ENCODE measurements around the gene BACH2.
"Not testable (repeated sequence)": the region's sequence is repeated elsewhere in the genome, so short reads cannot be mapped to it uniquely, and the experiment has no call there.

Gene BACH2

DNA sequence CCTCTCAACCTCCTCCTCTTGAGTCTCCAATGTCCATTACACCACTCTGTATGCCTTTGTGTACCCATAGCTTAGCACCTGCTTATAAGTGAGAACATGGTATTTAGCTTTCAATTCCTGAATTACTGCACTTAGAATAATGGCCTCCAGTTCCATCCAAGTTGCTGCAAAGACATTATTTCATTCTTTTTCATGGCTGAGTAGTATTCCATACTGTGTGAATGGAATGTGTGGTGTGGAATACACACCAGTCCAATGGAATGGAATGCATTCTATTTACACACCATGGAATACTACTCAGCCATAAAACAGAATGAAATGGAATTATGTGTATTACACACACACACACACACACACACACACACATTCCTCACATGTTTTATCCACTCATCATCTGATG lies 116.1 kb downstream of the BACH2 start:
- DNase-seq = no peak

DNA sequence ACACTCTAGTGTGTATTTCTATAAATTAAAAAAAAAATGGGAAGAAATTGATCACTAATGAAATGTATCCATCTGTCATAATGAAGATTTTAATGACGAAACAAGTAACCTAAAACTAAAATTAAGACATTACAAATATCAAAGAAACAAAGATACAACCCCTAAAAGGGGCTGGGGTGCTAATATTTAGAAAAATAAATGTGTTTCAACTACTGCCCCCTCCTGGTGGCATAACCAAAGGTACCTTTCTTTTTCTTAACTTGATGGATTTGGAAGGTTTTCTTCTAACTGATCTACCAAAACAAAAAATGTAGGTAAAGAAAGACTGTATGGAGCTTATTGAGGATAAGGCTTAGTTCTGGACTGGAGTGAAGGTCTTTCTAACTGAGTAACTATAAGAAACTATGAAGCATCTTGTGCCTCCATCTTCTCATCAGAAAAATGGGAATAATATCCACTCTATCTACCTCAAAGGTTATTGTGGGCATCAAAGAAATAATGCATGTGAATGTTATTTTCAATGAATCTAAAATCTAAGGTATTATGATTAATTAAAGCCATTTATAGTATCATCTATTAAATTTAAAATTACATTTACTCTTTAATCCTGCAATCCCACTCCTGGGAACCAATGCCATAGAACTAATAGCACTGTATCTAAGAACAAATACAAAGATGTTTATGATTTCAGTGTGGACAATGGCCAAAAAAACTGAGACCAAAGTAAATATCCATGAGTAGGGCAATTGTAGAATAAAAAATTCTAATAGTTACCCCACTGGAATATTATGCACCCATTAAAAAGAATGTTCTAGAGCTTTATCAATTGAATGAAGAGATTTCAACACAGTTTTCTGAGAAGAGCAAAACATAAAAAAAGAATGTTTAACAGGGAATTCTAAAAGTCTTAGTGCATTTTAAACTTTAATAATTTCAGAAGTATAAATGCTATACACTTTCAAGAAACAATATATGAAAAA lies 117.2 kb downstream of the BACH2 start:
- no peak for DNase-seq

DNA sequence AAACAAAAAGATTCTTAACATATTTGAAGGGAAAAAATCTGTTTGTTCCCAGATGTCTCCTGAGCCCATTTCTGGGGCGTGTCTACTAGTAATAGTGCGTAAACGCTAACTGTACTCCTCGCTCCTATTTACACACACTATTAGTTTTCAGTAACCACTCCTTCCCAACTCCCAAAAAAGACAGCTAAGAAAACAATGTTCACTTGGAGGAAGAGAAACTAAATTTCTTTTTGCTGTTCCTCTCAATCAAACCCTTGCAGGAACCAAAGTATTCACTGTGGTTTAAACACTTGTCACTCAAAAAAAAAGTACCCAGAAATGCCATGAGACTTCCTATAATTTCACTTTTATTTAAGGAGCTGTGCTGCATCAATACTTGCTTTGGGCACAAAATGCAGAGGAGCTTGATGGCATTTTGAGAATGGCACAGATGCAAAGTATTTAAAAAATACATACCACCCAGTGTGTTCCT lies 118.2 kb downstream of the BACH2 start:
- no peak for DNase-seq

DNA sequence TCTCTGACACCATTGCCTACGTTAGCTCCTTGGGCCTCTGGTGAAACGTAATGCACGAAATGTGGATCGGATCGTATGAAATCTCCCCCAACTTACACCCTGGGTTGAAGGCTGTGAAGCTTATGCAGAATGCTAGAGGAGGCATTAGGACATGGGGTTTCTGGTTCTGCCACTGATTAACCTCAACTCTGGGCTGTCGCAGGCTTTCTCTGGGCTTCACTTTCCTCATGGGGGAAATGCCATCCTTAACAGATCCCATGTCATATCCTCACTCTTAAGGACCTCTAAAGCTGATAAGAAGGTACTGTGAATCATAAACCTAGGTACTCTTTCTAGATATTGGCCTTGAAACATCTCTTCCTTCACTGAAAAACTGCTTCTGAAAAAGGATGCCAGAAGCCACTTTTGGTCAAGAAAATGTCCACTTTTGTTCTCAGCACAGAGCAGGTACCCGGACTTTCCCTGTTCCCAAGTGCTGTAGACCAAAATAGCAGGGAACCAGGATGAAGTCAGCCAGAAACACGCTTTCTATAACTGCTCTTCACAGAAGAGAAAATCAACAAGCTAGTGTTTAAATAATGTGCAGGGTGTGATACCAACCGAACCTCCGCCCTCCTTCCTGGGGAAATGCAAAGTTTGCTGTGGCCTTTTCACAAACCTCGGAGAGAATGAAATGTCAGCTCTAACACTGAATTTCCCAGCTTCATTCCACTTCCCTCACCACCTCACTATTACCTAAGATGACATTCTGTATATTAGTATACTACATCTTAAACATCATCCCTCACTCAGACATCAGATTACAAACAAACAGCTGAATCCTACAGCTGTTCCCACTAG lies 118.9 kb downstream of the BACH2 start:
- no peak for DNase-seq

DNA sequence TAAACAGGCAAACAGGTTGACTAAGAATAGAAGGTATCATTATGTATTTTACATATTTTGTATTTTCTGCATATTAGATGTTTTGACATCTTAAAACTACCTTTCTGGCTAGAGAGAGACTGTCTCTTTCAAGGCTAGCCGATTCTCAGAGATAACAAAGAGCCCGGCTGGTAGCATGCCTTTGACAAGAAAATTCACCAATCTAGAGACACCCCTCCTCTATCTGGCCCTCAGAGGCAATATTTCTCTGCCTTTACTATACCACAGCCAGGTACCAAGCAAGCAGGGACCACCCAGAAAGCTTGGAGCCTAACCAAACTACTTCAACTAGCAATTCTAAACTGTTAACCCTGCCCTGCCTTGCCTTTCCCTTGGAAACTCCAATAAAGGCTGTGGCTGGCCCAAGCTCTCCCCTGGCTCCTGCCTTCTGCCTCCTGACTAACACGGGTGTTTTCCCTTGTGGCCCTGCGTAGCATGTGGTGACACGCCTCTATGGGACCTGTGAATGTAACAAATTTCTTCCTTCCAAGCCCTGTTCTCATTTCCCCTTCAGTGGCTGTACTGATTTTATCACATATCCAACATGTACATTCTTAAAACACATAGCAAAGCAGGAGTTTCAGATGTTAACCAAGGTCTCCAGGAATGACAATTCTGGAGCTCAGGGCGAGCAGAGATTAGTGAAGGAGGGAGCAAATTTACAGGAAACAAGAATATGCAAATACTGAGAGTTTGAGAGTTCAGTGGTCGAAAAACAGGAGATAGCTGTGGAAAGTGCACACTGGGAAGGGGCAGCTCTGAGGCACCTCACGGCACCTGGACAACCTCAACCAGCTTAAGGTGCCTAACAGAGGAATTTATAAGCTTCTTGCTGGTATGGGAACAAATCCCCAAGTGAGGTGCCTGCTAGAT lies 120.8 kb downstream of the BACH2 start:
- no peak for DNase-seq

DNA sequence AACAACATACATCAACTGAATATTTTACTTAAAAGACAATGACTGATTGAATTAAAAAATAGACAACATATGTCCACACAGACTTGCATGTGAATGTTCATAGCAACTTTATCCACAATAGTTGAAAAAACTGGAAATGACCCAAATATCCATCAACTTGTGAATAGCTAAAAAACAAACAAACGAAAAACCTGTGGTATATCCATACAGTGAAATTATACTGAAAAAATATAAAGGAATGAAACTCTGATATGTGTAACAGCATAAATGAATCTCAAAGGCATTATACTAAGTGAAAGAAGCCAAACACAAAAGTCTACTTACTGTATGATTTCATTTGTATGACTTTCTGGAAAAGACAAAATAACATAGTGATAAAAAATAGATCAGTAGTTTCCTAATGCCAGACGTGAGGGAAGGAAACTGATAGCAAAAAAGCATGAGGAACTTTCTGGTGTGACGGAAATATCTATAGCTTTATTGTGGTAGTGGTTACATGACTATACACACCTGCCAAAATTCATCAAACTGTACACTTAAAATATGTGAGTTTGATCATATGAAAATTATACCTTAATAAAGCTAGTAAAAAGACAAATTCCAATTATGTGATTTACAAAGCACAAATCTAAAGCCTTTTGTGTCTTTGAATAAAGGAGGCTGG lies 123.2 kb downstream of the BACH2 start:
- DNase-seq = no peak

DNA sequence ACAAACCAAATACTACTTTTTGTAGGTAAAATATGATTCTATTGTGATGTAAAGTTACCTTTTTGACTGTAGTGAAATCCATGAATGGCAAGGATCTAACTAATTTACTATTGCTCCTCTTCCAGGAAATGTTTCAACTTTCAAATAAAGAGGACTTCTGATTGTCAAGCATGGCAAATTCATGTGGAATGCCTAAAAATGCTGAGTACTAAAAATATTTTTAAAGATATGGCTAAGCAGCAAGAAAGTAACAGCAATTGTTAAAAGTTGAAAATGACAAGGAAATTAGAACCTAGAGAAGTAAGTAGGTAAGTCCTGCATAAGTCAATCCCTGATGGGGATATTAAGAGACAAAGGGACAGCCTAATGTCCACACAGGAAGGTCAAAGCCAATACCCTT lies 126.0 kb downstream of the BACH2 start:
- DNase-seq = no peak

DNA sequence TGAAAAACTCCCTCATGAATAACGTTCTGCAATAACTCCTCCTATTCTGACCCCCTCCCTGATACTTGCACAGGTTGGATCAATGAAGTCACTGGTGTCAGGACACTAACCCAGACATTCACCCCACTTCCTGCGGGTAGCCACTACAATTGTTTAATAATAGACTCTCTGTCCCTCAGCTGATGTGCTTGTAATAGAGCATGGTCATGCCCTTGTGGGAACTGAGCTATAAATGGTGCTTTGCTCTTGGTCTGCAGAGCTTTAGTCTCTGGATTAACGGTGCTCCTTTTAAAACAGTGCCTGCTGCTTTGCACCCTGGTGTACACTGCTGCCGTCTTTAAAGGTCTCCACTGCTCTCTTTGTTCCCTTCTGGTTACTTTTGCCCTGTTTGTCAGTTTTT lies 127.3 kb downstream of the BACH2 start:
- no peak for DNase-seq

DNA sequence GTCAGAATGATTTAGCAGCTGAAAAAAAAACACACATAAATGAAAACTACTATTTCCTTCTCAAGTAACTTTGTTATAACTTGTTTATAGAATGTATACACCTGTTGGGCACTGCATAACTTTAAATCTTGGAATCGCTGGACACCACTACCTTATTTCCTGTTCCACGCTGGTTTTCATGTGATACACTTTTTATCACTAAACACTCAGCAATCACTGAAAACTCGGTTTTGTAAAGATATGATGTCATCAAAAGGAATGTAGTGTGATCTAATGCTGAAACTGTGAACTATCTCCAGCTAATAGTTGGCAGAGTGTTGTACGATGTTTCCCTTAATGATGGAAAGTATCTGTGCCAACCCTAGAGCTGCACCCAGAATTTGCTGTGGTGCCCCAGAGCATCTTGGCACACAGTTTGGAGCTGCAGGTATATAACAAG lies 127.9 kb downstream of the BACH2 start:
- DNase-seq = no peak

DNA sequence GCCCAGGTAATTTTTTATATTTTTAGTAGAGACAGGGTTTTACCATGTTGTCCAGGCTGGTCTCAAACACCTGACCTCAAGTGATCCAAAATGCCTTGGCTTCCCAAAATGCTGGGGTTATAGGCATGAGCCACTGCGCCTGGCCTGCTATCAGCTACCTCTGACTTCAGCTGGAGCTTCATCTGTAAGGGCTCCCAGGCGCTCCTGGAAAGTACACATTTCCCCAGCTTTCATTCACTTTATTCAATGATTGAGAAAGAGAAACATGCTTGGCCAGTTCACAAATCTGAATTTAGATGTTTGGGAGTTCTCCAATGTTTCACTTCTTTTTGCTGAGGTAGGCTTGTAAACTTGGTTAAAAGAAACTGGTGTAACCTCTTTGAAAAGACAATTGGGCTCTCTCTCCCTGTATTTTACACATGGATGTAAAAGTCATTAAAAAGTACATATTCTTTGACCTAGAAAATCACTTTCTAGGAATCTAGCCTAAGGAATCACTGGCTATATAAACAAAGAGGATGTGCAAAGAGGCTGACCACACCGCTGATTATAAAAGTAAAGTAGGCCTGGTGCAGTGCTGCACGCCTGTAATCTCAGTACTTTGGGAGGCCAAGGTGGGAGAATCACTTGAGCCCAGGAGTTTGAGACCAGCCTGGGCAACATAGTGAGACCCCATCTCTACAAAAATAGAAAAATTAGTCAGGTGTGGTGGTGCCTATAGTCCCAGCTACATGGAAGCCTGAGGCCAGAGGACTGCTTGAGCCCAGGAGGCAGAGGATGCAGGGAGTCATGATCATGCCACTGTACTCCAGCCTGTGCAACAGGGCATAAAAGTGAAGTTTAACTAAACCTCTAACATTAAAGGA lies 128.9 kb downstream of the BACH2 start:
- no peak for DNase-seq

DNA sequence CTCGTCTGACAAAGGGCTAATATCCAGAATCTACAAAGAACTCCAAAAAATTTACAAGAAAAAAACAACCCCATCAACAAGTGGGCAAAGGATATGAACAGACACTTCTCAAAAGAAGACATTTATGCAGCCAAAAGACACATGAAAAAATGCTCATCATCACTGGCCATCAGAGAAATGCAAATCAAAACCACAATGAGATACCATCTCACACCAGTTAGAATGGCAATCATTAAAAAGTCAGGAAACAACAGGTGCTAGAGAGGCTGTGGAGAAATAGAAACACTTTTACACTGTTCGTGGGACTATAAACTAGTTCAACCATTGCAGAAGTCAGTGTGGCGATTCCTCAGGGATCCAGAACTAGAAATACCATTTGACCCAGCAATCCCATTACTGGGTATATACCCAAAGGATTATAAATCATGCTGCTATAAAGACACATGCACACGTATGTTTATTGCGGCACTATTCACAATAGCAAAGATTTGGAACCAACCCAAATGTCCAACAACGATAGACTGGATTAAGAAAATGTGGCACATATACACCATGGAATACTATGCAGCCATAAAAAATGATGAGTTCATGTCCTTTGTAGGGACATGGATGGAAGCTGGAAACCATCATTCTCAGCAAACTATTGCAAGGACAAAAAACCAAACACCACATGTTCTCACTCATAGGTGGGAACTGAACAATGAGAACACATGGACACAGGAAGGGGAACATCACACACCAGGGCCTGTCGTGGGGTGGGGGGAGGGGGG lies 130.3 kb downstream of the BACH2 start:
- not testable (repeated sequence) for DNase-seq

DNA sequence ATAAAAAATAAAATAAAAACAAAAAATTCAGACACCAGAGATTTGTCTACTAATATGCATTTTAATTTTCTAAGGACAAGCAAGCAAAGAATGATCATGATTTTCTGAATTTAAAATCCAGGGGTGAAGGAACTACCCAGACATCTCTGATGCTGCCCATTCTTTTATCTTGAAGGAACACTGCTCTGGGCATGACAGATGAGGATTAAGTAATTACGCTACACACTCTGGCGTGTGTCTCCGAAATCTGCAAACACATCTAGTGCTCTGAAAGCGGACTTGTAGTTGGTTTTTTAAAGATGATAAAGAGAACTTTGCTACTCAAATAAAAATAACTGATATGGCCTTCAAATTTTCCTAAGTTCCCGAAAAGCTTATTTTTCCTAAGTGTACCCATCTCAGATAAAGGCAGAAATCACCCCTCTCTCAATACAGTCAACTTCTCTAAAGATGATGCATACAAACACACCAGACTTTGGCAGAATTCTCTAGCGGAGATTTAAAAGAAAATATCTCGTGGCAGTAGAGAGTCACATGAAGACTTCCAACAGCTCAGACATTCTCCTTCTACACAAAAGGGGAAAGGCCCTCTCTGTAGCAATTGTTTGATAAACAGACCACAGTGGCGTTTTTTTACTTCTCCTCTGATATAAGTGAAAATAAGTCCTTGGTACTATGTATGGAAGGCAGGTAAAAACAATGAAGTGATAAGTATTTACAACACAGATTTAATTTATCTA lies 133.8 kb downstream of the BACH2 start:
- DNase-seq = no peak

DNA sequence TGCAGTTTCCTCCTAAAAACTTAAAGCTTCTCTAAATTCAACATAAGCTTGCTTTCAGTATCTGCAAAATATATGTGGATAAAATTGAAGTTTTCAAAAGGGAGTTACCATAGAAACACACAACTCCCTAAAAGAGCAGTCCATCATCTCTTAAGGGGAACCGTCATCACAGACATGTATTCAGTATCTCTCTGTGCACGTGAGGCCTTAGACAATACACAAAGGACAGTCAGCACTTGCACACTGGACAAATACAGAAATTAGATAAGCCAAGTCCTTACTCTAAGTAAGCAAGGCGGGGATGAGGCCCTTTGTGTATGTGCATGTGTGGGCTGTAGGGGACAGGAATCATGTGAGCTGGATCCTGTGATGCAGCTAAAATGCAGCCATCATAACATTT lies 136.6 kb downstream of the BACH2 start:
- no peak for DNase-seq

DNA sequence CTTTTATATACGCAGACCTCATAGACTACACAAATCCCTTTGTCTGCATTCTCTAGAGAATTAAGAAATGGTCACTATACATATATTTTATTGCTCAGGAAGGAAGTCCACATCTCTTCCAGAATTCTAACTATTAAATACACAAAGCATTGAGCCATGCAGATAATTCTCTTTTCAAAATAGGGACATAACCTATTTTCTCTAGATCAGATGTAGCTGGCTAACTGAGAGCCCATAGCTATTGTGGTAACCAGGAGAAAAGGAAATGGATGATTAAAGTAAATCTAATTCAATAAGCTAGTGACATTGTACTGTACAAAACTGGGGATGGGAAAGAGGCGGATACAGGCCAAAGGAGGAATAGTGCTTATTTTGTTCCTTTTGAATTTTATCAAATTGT lies 137.2 kb downstream of the BACH2 start:
- no peak for DNase-seq

DNA sequence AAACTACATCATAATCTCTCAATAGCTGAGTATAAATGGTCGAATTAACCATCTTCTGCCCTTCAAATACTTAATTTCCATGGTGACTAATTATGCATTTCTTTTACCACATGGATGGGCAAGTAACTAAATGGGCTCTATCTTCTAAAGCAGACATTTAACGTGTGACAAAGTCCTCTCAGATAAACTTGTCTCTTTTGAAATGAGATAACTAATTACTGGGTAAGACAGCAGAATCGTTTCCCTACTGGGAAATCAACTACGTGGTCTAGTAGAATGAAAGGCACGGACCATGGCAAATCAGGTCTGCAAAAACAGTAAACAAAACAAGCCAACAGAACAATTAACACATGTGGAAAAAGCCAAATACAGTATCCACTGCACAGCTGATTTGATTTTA lies 137.7 kb downstream of the BACH2 start:
- no peak for DNase-seq

DNA sequence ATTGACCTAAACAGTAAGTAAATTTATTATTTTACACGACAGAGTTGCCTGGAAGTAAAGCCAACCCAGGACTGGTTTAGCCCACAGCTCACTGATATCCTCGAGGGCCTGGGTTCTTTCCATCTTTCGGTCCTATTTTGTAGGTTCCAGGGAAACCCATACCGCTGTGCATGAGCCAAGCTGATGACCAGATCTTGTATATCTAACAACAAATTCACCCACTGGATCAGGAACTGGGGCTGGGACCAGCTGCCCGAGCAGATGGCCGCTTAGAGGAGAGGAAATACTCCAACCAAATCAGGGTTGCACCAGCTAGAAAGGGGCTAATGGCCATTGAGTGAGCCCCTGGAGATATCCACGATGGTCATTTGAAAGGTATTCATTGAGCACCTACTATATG lies 139.2 kb downstream of the BACH2 start:
- no peak for DNase-seq

DNA sequence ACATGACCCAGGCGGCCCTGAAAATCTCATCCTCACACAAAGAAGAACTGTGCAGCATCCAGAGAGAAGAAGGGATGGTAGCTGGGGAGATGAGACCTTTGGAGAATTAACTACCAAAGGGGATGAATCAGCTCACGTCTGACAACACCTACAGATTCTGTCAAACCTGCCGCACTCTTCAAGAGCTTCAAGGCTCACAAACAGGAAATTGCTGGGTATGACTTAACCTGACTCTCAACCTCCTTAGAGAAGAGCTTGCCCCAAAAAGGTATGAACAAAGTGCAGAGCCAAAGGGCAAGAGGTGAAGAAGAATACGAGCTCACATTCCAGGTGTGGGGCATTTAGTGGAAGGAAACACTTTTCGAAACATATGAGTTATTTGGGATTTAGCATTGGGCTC lies 139.8 kb downstream of the BACH2 start:
- no peak for DNase-seq

DNA sequence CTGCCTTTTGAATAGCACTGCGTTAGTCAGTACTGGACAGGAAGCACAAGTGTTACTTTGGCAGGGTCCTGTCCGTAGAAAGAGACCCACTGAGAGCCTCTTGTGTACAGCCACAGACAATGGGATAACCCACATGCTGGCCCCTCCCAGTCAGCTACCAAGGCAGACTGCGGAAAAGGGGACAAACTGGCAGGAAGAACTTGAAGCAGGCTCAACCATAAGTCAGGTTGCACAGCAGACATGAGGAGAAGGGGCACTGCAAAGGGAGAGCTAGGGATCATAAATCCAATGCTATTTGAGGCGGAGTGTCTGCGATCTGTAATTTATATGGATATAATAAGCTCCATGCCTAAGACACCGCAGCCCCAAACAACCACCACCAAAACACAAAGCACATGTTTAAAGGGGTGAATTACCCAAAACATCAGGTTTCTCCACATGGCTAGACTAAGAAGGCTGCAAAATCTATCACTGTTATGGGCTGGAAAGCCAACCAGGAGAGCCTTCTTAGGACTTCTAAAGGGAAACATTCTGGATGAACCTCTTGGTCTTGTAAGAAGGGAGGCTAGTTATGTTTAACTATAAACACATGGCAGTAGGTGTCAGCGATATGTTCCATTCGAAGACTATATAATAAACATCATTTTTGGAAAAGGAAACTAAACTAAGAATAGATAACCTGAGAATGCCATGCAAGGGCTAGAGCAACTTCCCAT lies 141.7 kb downstream of the BACH2 start:
- DNase-seq = no peak
